ENCODE measurements around the gene TBC1D28.
"Not testable (repeated sequence)": the region's sequence is repeated elsewhere in the genome, so short reads cannot be mapped to it uniquely, and the experiment has no call there.

GRCh38 chr17:18666326-18666725, 22.1 kb upstream of the TBC1D28 start:
- TF ChIP-seq CTCF (conservative IDR thresholded peaks at IDR 0.05; ENCODE audit: low read length); EZH2phosphoT487 (IDR thresholded peaks at IDR 0.05; ENCODE audit: borderline replicate concordance): not testable (repeated sequence)
